ENCODE results near the gene VKORC1.
A peak's percentile ranks its signal among the peaks of the same experiment; 100 is the strongest.

The VKORC1 gene

GRCh38 chr16:31092330-31092729 lies 2.3 kb downstream of the VKORC1 start:
- no peak overlapping the region for H3K4me3 ChIP-seq (ENCODE audit: control insufficient read depth, low read depth, low read length)
- peak; percentile 88 for DNase-seq (ENCODE audit: low read depth)
- TF ChIP-seq CTCF (conservative IDR thresholded peaks at IDR 0.05; ENCODE audit: control insufficient read depth, insufficient read depth, low read depth, low read length) = no peak

- no peak overlapping the region for H3K4me3 ChIP-seq (ENCODE audit: control insufficient read depth, low read depth, low read length)
- TF ChIP-seq CTCF (conservative IDR thresholded peaks at IDR 0.05; ENCODE audit: control insufficient read depth, insufficient read depth, low read depth, low read length) = no peak
- DNase-seq (ENCODE audit: low read depth) = peak; percentile 71
Observed at GRCh38 chr16:31090540-31090939, 4.1 kb downstream of the VKORC1 start.

GRCh38 chr16:31089199-31089598 lies 5.4 kb downstream of the VKORC1 start:
- no peak for TF ChIP-seq CTCF (conservative IDR thresholded peaks at IDR 0.05; ENCODE audit: control insufficient read depth, insufficient read depth, low read depth, low read length)
- DNase-seq (ENCODE audit: low read depth) = no peak
- no peak overlapping the region for H3K4me3 ChIP-seq (ENCODE audit: control insufficient read depth, low read depth, low read length)

GRCh38 chr16:31088459-31089183 lies 6.0 kb downstream of the VKORC1 start, which contains the start of gene PRSS53:
Gene PRSS53 (minus strand): TSS chr16:31088943. CDS start chr16:31088809, 134 bp downstream.
- no peak for DNase-seq (ENCODE audit: low read depth)
- no peak for TF ChIP-seq CTCF (conservative IDR thresholded peaks at IDR 0.05; ENCODE audit: control insufficient read depth, insufficient read depth, low read depth, low read length)
- H3K4me3 ChIP-seq (ENCODE audit: control insufficient read depth, low read depth, low read length) = no peak within 1 kb of the TSS

- no peak overlapping the region for H3K4me3 ChIP-seq (ENCODE audit: control insufficient read depth, low read depth, low read length)
- no peak for TF ChIP-seq CTCF (conservative IDR thresholded peaks at IDR 0.05; ENCODE audit: control insufficient read depth, insufficient read depth, low read depth, low read length)
- DNase-seq (ENCODE audit: low read depth) = no peak
Observed at GRCh38 chr16:31087971-31088370, 6.6 kb downstream of the VKORC1 start.

GRCh38 chr16:31087481-31087880 lies 7.1 kb downstream of the VKORC1 start:
- no peak for DNase-seq (ENCODE audit: low read depth)
- no peak overlapping the region for H3K4me3 ChIP-seq (ENCODE audit: control insufficient read depth, low read depth, low read length)
- TF ChIP-seq CTCF (conservative IDR thresholded peaks at IDR 0.05; ENCODE audit: control insufficient read depth, insufficient read depth, low read depth, low read length) = no peak

GRCh38 chr16:31086629-31086906 lies 8.0 kb downstream of the VKORC1 start:
- no peak for TF ChIP-seq CTCF (conservative IDR thresholded peaks at IDR 0.05; ENCODE audit: control insufficient read depth, insufficient read depth, low read depth, low read length)
- no peak overlapping the region for H3K4me3 ChIP-seq (ENCODE audit: control insufficient read depth, low read depth, low read length)
- no peak for DNase-seq (ENCODE audit: low read depth)

All from fibroblast of mammary gland (primary cell).